Medulla oblongata (tissue), 1 donor: Measurements from ENCODE around the gene DIS3L2.

Source experiments
- DNase-seq: peaks from one replicate; pipeline ENCODE4 v3.0.0-alpha.2; 2015; ENCODE audit errors: extremely low spot score

Gene DIS3L2, protein sequence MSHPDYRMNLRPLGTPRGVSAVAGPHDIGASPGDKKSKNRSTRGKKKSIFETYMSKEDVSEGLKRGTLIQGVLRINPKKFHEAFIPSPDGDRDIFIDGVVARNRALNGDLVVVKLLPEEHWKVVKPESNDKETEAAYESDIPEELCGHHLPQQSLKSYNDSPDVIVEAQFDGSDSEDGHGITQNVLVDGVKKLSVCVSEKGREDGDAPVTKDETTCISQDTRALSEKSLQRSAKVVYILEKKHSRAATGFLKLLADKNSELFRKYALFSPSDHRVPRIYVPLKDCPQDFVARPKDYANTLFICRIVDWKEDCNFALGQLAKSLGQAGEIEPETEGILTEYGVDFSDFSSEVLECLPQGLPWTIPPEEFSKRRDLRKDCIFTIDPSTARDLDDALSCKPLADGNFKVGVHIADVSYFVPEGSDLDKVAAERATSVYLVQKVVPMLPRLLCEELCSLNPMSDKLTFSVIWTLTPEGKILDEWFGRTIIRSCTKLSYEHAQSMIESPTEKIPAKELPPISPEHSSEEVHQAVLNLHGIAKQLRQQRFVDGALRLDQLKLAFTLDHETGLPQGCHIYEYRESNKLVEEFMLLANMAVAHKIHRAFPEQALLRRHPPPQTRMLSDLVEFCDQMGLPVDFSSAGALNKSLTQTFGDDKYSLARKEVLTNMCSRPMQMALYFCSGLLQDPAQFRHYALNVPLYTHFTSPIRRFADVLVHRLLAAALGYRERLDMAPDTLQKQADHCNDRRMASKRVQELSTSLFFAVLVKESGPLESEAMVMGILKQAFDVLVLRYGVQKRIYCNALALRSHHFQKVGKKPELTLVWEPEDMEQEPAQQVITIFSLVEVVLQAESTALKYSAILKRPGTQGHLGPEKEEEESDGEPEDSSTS

DNA sequence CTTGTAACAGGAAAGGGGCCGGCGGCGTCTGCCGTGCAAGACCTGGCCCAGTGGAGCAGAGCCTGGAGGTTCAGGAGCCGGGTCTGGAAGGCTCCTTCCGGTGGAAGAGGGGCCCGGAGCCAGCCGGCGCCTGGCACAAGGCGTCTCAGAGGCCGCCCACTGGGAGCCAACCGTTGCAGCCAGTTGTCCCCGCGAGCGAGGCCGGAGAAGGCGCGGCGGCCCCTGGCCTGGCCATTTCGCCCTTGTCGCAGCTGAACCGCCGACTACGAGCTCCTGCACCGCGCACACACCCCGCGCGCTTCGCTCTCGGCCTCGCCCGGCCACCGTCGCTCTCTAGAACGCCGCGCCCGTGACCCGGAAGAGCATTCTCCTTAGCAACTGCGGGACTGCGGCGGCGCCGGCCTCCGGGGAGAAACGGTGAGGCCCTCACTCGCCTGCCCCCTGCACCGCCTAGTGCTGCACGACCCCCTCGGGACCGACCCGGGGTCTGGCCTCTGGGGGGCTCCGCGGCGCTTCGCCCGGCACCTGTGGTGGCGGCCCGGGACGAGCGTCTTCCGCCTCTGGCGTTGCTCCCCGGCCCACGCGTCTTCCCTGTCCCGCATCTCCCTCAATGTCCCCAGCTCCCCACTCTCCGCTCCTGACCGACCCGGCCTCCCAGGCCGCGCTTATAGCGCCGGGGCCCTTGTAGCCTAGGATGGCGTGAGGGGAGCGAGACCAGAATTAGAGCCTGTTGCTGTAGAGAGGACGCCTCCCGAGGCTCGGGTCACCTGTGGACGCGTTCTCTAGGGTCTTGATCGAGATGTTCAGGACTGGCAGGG lies at the start of gene DIS3L2:
Gene DIS3L2, plus strand, starts transcription at position 365 of the 818 bp plus-strand sequence. CDS start 53,215 bp downstream, outside the sequence.
- DNase-seq: peak; percentile 86

DNA sequence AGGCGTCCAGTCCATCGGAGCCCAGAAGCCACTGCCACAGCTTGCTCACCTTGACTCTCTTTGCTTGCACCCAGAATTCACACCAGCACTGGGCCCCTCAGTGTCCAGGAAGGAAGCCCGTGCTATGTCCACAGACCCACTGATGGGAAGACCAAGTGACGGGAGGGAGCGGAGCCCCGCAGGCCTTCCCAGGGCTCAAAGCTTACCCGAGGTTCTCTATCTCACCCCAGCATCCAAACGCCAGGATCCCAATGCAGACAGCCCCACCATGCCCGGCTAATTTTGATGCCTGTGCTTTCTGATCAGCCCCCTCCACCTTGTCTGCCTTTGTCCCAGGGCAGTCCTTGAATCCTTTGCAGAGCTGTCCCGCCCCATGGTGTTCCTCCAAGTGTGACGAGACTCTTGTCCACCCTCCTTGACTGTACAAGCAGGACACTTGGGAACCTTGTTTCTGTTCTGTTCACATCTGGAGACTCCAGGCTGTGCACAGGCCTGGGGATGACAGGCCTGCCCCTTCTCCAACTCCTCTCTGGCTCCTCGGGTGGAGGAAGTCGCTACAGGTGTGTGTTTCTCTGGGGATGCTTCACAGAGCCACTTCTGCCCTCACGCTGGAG lies 47.3 kb upstream of the DIS3L2 start:
- no peak for DNase-seq

DNA sequence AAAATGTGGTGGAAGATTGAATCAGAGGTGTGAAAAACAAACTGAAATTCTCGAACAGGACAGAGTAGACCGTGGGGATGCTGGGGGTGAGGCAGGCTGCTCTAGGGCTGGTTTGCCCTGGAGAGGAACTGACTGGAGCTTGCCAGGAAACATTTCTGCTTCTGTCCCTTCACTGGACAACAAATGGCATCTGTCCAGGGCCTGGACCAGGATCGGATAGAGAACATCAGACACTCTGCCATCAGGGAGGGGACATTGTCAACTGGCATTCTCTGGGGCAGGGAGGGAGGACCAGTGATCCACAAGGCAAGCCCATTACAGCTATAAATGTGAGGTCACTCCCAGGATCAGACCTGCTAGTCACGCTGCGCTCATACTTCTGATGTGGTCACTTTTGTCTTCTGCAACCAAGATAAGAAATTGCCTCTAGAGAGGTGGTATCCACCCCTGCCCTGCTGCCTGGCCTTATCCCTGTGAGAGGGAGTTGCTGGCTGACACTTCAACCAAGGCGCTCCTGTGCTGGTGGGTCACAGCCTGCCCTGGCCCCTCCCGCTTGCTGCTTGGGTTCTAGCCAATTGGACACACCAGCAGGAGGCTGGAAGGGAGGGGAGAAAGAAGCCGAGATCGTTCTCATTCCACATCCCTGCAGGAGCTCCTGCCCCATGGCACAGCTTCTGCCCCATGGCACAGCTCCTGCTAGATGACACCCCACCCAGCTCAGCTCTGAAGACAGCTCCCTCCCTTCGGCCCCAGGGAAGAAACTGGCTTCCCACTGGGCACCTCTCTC lies 44.0 kb upstream of the DIS3L2 start:
- DNase-seq: peak; percentile 79

DNA sequence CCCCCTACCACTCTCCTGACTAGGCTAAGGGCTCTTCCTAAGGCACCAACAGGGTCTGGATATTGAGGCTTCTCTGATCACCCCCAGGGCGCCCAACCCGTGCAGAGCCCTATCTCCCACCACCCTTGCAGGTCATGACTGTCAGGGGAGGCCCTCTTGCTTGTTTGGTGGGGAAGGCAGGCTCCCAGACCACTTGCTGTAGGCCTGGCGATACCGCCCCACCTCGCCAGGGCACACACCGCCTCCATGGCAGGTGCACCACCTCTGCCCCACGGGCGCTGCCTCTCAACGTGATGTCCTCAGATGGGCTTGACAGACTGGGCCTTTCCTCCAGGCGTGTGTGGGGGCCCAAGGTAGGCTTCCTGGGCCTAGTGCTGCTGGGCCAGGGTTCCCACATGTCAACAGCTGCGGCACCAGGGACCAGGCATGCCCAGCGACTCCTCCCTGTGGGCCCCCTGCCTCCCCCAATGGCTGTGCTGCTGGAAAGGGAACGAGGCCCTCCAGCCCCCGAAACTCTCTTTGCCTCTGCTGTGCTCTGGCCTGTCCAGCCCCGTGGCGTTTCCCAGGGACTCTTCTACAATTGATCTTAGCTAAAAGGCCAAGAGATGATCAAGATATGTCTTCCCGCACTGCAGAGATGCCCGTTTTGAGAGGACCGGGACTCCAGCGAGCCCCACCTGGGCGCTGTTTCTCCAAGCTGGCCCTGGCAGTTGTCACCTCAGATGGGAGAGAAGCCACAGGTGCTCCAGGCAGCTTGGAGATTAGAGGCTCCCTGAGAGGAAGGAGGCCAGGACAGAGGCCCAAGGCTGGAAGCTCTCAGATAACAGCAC lies 42.8 kb upstream of the DIS3L2 start:
- DNase-seq: no peak

DNA sequence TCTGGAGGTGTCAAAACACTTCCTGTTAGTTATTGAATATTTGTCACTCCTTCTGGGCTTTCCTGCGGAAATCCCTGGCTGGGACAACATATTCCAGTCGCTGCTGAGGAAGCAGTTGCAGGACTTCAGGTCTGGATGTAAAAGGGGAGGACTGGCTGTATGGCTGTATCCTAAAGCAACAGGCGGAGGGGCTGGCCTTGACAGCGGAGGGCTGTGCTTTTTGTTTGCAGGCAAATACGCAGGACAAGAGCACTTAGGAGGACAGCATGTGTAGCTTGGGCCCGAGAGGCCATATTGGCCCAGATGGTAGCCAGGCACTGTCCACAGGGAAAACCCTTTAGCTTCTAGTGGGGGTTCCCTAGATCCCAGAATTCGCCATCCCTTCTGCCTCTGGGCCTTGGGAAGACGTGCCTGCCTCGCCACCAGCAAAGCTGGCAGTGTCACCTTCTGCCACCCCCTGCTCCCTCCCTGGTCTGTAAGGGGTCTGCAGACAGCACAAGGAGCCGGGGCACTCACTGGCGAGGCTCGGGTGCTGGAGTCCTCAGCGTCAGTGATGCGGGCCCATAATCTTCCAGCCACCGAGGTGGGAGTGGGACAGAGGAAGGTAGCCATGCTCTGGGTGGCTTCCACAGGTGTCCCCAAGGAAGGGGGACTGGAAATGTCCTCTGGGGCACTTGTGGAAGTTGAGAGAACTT lies 42.0 kb upstream of the DIS3L2 start:
- DNase-seq: no peak

DNA sequence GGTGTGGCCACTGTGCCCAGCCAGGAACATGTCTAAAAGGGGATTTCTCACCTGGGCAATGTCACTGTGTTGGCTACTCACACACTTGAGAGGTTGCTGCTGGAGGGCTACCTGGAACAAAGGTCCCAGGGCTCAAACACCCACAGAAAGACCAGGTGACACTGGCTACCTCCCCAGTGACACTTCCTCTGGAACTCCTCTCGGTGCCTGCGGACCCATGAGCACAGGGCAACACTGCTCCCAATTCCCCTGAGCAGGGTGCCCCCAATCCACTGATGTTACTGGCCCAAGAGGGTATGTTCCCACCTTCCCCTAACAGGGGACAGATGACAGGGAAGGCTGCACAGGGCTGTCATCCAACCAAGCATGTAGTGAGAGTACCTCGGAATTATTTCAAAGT lies 41.1 kb upstream of the DIS3L2 start:
- no peak for DNase-seq

DNA sequence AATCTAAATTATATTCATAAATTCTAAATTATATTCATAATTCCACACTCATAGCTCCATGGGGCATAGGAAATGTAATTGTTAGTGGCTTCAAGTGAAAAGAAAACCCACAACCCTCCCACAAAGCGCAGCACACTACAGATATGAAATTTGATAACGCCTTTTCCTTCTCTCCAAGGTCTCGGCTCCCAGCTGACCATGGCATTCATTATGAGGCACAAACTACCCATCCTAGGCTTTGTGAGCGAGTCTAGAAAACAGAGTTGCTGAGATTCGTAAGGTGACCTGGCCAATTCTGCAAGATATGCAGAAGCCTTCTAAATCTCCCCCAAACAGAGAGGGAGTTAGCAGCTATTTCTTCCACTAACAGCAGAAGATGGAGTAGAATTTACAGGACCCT lies 40.7 kb upstream of the DIS3L2 start:
- no peak for DNase-seq

DNA sequence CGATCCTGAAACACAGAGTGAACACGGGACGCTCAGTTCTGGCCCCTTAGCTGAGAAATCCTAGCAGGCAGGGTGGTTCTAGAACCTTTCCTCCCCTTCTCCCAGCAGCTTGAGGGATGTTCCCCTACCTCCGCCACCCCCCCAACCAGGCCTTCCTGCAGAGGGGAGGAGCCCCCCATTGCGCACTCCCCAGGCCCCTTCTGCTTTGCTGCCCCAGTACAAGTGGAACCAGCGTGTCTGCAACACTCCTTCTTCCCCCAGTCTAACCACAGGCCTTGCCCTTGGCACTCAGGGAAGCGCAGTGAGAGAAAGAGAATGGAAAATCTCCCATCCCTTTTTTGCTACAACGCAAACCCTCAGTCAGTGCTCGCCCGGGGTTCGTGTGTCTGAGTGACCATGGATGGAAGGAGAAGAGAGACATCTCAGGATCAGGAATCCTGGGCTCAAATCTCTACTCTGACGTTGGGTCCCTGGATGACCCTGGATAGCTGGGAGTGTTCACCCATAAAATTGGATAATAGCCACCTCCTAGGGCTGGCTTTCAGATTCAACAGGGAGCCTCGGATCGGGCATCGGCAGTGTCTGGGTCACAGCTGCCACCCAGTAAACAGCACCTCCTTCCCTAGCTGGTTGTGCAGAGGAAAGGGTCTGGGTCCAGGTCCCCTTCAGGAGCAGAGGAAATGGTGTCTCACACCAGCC lies 39.1 kb upstream of the DIS3L2 start:
- no peak for DNase-seq

DNA sequence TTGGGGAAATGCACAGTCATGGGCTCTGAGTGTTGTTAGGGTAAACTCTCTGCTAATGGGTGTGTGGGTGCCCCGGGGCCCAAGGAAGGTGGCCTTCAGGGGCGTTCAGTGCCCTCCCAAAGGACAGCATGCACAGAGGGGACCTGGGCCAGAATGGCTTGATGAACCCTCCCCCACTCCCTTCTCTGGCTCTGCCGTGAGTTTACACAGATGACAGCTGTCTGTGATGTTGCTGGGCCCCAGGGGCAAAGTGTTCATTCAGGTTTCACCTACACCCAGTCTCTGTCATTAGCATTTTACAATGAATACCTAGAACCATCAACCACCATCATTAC lies 38.5 kb upstream of the DIS3L2 start:
- DNase-seq: no peak

DNA sequence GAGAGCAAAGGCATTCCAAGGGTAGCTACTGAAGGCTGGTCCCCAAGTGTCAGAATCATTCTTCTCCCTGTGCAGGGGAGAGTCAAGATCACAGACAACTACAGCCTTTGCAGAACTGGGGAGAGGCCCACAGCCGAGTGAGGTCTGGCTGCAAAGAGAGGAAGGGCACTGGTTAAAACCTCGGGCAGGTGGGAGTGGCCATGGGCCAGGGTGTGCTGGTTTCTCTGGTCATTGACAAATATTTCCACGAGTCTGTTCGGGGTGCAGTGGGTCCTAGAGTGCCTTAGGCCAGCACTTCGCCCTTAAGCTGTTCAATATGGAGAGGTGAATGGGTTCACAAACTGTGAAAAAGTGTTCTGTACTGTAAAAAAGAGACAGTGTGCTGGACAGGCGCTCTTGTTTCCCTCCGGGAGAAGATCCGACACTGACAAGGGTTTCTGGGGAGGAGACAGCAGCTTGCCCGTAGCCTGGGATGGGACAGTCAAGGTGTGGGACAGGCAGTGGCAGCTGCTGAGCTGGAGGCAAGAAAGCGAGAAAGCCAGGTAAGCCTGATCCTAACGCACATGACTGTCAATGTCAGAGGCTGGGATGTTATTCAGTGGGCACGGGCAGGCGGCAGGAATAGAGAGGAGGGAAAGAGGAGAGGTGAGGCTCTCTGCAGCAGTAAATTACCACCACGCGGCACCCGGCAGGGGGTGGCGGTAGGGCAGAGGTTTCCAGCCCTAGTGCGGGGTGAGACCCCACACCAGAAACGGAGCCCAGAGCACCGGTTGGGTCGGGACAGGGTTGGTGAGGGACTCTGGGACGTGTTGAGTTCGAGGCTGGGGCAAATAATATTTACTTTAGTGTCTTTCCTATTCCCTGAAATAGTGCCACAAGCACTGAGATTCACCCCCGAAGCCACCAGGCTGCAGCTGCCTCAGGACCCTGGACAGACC lies 37.3 kb upstream of the DIS3L2 start:
- DNase-seq: no peak

DNA sequence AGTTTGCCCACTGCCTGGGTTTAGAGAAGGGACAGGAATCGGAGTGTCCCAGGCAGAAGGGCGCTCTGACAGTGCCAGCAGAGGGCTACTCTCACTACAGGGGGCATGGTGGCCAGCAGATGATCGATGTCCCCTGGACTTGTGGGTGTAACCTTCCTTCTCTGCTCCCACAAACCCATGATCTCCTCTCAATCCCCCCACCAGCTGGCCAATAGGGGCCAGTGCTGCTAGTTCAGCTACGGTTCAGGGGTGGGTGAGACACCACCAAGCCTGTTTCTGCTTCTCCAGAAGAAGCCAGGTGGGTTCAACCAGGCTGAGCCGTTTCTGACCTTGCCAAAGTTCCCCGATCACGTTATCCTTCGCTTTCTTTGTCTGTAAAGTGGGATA lies 36.6 kb upstream of the DIS3L2 start:
- DNase-seq: no peak

DNA sequence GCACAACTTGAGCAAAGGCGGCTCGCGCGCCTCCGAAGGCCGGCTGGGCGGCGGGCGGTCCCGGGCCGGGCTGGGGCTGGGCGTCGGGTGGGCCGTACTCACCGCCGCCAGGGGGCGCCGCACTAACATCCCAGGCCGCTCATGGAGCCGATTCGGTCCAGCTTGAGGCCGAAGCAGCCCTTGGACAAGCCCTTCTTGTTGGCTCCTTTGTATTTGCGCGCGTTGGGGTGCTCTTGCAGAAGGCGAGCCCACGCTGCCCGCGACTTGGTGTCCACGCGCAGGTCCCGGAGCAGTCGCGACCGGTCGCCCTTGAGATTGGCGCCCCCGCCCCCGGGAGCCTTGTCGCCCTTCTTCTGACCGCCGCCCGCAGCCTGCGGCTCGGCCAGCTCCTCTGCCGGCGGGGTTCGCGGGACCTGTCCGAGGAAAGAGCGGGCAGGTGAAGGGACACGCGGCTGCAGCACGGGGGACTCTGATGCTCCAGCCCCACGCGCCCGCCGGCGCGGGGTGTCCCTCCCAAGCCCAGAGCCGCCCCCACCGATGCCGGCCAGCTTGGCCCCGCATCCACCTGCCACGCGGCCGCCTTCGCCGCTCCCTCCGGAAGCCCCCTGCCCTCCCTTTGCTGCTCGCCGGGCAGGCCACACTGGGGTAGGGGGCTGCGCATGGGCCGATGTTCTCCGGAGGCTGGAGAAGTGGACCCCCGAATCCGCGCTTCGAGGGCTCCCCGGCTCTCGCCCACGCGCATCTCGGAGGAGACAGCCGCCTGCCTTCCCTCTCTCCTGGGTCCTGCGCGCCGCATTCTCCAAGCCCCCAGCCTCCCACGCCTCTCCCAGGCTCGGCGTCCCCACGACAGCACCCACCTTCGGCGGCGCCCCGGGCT lies 36.0 kb upstream of the DIS3L2 start:
- peak; percentile 89 for DNase-seq

DNA sequence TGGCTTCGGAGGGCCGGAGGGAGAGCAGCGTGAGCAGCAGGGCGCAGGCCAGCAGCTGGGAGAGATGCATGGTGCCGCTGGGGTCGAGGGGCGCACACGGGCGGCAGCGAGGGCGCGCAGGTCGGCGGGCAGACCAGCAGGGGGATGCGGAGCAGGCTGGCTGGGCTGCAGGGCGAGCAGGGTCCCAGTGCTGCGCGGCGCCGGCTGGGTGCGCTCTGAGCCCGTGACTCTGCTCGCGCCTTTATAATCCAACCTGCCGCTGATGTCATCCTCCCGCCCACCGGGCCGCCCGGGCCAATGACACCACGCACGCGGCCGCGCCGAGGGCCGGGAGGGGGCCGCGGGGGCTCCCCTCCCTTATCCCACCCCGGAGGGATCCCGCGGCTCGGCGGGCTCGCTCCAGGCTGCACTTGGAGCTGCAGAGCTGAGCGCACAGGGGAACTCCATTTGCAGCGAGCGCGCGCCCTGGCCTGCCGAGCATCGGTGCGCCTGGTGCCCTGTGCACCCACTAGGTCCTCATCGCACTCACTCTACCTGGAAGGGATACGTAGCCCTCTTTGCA lies 35.3 kb upstream of the DIS3L2 start, which contains the start of gene NPPC:
Gene NPPC, minus strand, starts transcription at position 217 of the 562 bp plus-strand sequence. Its CDS starts 147 bp downstream, at position 70.
- DNase-seq: peak; percentile 64

DNA sequence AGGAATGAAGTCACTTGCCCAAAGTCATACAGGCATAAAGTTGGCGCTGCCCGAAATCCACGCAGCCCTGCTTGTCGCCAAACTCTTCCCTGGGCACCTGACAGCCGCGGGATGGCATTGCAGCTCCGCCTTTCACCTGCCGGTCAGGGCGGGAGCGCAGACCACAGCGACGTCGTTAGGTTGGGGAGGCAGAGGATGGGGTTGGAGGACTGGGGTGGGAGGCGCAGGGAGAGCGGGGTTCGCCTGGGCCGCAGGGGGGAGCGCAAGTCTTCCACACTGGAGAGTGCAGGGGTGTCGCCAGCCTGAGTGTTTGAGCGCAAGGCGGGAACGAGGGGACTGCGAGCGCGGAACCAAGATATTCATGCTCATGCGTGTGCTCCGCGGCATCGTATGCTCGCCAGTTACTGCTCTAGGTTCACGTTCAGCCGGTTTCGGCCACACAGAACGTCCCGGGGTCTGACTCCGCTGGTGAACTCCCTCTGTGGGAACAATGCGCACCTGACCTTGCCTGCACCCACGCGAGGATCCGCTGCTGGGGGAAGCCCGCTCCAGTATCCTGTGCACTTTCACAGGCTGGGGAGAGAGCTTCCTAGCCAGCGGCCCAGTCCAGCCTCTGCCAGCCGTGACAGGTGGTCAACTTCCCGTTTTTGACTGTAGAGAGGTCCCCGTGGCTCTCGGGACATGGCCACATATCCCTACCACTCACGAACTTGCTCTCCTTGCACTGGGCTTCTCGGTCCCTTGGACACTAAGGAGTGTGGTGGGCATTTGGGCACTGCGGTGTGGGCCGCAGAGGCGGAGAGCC lies 34.5 kb upstream of the DIS3L2 start:
- DNase-seq: peak; percentile 45

DNA sequence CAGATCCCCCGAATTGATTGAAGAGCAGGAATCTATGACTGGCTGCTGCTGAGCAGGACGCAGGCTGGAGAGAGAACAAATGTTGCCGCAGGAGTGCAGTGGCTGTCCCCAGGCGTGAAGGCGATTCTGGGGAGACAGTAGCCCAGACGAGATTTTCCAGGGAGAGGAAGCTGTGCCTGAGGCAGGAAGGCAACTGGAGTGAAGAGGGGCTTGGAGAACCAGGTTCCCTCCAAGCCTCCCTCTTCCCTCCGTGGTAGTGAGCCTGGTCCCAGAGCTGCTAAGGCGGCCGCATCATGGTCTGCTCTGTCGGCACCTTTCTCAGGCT lies 34.0 kb upstream of the DIS3L2 start:
- no peak for DNase-seq
